T1000 (cell line): ENCODE measurements around the gene OTUB1.
A peak's percentile ranks its signal among the peaks of the same experiment; 100 is the strongest.

Experiments used
- DNase-seq: peaks from one replicate; lab custom pipeline; 2025; ENCODE audit warnings: mixed read lengths; lab: John Stamatoyannopoulos, UW

Gene OTUB1

GRCh38 chr11:64023712-64024710, 37.8 kb downstream of the OTUB1 start:
- no peak for DNase-seq

DNA sequence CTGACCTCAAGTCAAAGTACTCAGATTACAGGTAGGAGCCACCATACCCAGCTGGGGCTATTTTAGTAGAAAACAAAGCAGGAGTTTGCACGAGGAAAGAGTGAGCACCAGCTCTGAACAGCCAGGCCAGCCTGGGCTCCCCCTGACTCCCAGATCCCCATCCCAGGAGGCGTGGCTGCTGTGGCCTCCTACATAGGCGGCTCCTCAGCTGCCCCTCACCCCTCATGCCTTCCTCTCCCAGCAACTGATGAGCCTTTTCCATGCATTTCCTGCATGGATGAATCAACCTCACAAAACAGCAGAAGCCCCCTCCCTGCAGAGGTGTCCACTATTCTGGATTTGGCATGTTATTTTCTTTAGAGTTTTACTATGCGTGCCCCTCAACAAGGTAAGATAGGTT, 39.0 kb downstream of the OTUB1 start:
- DNase-seq, result no peak

DNA sequence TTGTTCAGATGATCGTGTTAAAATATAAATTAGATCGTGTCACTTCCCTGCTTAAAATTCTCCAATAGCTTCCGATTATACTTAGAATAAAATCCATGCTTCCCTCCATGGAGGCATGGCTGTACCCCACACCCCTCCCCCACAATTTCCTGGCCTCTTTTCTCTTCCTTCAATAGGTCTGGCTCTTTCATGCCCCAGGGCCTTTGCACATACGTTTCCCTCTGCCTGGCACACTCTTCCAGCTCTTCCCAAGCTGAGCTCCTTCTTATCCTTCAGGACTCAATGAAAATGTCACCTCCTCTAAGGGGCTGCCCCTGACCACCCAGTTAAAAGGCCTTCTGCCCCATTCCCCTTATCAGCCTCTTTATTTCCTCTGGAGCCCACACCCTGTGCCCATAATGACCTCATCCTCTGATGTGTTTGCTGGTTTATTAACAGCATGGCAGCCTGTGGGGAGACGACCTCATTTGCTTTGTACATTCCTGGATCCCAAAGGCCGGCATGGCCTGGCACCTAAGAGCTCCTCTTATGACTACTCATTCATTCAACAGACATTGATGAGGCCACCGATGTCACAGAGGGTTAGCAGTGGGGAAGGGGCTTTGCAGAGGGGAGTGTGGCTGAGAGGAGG, 40.5 kb downstream of the OTUB1 start:
- DNase-seq, result no peak

DNA sequence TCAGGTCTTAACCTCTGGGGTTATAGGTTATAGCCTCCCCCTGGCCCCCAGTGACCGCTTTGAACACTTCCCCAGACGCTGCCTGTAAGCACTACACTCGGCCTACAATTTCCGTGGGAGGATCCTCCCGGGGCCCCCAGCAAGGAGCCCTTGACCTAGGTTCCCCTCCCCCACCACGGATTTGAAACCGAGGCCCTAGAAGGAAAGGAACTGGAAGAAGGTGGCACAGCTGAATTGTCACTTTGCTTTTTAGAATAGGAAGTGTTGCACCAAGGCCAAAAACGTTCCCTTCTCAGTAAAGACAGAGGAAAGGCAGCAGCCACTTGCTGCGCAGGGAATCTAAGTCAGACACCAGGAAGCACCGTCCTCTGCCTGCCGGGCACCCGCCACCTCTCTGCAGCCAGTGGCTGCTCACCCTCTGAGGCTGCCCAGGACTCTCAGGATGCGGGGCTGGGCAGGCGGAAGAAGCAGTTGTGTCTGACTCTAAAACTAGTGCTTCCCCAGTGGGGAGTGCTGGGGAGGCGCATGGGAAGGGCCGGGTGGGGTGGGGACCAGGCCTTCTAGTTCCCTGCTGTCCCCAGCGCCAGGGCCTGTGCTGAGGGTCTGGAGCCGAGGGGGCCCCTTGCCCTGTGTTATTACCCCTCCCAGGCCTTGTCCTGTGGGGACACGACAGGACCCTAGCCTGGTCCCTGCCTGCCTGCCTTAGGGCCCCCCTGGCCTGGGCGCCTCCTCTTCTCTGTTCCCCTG, 41.6 kb downstream of the OTUB1 start:
- DNase-seq, result no peak

DNA sequence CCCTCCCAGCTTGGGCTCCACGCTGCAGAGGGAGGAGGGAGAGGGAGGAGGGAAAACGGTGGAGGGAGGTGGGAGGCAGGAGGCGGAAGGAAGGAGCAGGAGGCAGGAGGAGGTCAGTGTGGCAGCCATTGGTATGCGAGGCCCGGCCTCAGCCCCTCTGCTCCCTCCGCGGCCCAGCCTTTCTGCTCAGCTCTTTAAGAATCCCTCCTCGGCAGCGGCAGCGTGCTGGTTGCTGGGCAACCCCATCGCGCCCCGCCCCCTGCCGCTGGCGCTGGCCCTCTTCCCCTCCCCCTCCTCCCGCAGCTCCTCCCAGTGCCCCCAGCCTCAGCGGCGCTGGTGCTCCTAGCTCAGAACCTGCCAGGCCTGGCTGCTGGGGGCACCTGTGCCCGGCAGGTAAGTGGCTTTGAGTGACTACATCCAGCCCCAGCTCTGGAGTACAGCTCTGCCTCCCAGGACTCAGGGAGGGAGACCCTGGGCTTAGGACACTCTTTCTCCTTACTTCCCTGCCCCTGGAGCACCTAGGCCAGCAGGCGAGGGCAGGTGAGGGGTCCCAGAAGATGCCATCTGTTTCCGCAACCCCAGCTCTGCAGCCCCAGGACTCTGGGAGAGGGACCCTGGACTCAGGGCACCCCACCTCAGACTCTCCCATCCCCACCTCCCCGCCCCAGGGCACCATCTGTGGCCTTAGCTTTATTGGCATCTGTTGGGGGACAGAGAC, 42.3 kb downstream of the OTUB1 start:
- no peak for DNase-seq

GRCh38 chr11:64029773-64030172, 43.5 kb downstream of the OTUB1 start:
- no peak for DNase-seq

GRCh38 chr11:64031001-64031400, 44.8 kb downstream of the OTUB1 start:
- no peak for DNase-seq

DNA sequence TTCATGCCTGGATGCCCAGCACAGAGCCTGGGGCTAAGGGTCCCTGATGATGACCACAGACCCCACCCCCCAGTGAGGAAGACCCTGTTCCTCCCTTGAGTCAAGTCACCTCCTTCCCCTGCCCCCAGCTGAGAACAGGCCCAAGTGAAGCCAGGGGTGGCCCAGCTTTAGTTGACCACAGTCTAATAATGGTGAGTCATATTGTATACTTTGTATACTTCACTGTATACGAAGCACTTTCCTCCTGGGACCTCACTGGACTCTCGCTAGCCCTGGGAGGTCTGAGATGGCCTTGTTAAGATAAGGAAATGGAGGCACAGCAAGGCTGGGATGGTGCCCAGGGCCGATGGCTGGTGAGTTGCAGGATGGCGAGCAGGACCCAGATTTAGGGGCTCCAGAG, 45.8 kb downstream of the OTUB1 start:
- peak; percentile 16 for DNase-seq

GRCh38 chr11:64034411-64034811, 48.2 kb downstream of the OTUB1 start:
- DNase-seq, result no peak

DNA sequence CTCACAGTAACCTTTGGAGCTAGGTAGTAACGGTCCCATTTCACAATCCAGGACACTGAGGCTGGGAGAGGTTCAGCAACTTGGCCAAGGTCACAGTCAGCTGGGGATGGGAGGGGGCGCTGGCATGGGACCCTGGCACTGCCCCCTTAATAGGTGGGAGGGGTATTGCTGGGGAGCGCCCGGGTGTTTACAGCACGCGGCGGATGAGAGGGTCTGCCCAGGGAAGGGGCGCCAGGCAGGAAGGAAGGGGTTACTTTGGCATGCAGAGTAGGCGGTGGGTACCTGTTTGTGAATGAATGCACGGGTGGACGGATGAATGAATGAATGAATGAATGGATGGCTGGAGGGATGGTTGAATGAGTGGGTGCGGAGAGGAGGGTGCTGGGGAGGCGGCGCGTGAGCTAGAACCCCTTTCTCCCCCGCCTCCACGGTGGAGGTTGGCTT, 48.9 kb downstream of the OTUB1 start:
- DNase-seq, result no peak

DNA sequence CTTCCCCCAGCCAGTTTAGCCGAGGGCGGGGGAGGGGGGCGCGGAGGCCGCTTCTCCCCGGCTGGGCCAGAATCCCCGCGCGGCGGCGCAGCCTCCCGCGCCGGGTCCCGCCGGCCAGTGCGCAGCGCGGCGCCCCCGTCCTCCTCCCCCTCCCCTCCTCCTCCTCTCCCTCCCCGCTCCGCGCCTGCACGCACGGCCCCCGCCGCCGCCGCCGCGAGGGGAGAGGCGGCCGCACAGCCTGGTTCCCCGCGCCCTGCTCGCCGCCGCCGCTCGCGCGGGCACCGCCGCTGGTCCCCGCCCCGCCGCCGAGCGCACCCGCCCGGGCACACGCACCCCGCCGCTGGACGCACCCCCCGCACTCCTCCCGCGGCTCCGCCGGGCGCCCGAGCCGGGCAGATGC, 49.3 kb downstream of the OTUB1 start, which contains the start of gene FLRT1:
Gene FLRT1 (plus strand): TSS at position 356 of the 400 bp plus-strand sequence. CDS start 80,337 bp downstream, outside the sequence.
- no peak for DNase-seq

DNA sequence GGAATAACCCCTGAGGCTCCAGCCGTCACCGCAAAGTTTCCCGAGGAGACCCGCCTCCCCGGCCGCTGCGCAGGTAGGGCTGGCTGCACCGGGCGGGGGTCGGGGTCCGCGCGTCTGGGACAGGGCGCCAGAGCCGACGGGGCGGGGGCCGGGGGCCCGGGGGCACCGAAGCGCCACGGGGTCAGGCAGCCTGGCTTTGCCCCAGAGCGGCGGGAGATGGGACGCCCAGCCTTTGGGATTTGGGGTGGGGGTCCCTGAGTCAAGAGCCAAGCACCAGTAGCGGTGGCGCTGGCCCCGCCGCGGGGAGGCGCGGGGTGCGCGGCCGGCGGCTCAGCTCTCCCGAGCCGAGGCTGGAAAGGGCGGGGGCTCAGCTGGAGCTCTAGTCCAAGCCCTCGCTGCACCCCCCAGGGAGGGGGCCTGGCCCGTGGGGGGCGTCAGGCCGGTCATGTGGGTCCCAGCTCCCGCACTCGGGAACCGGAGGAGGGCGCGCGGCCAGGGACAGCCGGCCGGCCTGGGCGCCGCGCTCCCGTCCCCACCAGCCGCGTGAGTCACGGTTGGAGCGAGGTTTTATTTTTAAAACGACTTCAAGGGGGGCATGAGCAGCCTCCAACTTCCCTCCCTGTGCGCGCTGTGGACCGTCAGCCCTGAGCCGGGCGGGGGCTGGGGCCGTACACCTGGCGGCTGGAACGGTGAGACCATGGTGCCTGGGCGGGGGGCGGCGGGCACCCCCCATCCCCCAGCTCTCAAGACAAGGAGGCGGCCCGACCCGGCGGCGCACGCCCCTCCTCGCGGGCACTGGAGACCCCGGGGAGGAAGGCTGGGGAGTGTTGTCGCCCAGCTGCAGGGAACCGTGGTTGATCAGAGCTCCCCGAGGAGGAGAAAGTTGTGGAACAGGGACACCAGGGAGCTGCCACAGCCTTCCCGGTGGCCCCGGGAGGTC, 50.1 kb downstream of the OTUB1 start:
- peak; percentile 60 for DNase-seq

- no peak for DNase-seq
These were observed 50.9 kb downstream of the OTUB1 start for GRCh38 chr11:64037027-64037634.

DNA sequence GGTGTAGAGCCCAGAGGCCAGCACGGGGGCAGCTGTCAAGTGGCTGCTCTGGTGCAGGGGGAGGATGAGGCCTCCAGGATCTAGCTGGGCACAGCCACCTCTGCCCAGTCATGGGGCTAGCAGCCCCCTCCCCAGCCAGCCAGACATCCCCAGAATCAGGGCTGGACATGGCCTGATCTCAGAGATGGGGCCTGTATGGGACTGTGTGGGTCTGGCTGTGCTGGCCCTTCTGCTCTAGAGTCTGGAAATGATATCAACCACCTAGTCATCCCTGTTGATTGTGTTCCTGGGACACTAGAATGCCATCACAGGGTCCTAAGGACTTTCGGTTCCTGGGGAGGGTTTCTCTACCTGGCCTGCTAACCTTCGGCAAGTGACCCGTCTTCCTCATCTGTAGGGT, 52.3 kb downstream of the OTUB1 start:
- no peak for DNase-seq

DNA sequence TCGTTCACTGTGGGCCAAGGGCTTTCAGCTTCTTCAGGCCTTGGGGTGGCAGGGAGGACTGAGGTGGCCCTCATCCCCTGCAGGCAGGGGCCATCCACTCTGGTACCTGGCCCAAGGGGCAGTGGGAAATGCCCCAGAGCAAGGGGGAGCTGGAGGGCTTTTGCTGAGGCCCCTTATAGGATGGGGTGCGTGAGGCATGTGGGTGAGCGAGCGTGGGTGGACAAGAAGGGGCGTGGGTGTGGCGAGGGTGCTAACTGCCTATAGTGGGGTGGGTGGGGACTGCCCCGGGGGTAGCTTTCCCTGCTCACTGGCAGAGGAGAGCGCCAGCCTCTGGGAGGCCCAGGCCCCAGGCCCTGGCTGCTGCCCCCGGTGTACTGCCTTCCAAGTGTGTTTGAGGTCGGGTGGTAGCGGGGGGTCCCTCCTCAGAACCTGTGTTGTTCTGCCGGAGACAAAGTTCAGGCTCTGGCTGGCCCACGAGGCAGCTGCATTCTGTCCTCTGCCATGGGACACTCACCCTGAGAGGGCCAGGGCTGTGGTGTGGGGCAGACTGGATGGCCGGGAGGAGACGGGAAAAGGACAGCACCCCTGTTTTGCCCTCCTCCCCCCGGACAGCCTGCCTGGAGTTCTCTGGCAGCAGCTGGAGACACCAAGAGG, 52.9 kb downstream of the OTUB1 start:
- no peak for DNase-seq

DNA sequence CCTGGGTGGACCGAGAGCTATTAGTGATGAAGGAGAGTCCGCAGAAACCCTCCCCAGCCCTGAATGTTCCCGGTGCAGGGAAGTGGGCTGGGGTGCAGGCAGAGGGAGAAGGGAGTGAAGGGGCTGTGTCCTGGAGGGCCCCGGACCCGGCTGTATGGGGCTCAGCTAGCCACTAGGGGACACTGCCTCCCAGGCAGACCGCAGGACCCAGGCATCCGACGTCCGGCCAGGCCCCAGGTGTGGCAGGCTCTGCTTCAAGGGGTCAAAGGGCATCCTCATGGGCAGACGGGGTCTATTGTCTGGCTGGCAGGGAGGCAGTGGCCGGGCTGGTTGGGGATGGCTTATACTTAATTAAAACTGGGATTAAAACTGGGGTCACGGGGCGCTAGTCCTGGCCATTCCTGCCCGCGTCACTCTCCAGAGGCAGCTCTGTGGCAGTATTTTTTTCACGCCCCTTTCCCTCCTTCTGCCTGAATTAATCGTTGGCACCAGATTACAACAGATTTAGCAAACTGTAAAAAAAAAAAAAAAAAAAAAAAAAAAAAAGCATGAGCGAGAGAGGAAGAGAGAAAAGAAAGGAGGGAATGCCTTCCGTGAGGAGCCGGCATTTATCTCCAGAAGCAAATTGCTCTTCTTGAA, 54.6 kb downstream of the OTUB1 start:
- no peak for DNase-seq

DNA sequence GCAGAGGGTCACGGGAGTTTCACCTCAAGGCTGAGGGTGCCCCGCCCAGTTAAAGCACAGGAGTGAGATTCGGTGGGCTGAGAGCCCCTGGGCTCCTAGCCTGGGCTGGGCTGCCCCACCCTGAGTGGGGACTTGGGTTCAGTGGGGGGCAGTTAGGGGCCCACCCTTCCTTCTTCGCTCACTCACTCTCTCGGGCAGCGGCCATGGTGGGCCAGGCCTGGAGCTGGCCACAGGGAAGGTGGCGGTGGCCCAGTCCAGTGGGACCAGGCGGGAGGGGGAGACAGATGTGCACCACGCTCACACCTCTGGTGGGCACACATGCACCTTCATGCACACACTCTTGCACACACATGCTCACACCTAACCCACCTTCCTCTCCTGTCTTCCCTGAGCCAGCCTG, 55.6 kb downstream of the OTUB1 start:
- no peak for DNase-seq

DNA sequence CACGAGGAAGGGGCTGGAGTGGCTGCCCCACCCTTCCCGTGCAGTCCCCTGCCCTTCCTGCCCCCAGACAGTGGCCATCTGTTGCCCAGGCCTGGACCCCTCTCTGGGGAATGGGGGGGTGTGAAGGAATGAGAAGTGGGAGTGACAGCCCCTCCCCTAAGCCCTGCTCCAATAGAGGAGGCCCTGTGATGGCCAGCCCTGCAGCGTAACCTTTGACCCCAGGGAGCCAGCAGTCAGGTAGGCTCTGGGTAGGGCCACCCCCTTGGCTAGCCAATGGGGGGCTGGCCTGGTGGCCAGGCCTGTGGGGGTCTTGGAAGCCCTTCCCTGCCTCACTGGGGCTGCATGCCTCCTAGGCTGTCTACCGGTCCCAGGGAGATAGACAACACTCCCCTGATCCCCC, 56.1 kb downstream of the OTUB1 start:
- DNase-seq, result no peak

DNA sequence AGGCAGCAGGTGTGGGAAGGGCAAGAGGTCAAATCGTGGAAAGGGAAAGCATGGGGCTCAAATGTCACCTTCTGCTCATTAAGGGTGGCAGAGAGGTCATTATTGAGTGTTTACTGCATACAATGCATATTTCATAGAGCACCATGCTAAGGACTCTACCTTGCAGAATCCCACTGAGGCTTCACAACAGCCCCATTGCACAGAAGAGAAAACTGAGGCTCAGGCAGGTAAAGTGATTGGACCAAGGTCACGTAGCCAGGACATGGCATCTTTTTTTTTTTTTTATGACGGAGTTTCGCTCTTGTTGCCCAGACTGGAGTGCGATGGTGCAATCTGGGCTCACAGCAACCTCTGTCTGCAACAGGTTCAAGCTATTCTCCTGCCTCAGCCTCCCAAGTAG, 57.3 kb downstream of the OTUB1 start:
- DNase-seq, result no peak
